Measurements from ENCODE around the gene SYTL4.

GRCh38 chrX:100635040-100635439, 96.9 kb downstream of the SYTL4 start:
- TF ChIP-seq POLR2AphosphoS5 (IDR thresholded peaks at IDR 0.05) = no peak
- TF ChIP-seq CTCF (IDR thresholded peaks at IDR 0.05) = no peak

Measured in stomach (tissue), 4 donors.